Measurements from ENCODE around the gene TUBA4A. TPM values are rescaled to one million over a fixed set of nuclear protein-coding genes. Genes with fewer than 3 reads are reported as not detected.

The TUBA4A gene
- total RNA-seq, 4 donors from 2014 or later, result 26.9 to 74.0 (median 50.3) TPM

DNA sequence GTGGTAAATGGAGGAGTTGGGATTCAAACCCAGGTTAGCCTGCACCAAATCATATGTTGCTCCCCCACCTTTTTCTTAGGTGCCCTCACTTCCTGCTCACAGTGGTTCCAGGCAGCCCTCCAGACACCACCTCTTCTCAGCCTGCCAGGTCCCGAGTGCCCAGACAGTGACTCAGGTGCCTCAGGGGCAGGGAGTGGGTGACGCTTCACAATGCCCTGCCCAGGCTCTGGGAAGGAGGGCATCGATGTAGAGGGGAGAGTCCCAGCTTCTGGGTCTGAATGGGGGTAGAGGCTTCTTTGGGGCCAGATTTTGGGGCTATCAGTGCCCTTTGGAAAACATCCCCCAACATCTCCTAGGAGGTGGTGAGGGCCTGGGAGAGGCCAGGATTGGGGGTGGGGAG is 20.2 kb upstream of the TUBA4A start:
- DNase-seq (ENCODE audit: low spot score), result no peak
- no peak for ATAC-seq (ENCODE audit: low FRiP score)
- TF ChIP-seq, protein P1, sequence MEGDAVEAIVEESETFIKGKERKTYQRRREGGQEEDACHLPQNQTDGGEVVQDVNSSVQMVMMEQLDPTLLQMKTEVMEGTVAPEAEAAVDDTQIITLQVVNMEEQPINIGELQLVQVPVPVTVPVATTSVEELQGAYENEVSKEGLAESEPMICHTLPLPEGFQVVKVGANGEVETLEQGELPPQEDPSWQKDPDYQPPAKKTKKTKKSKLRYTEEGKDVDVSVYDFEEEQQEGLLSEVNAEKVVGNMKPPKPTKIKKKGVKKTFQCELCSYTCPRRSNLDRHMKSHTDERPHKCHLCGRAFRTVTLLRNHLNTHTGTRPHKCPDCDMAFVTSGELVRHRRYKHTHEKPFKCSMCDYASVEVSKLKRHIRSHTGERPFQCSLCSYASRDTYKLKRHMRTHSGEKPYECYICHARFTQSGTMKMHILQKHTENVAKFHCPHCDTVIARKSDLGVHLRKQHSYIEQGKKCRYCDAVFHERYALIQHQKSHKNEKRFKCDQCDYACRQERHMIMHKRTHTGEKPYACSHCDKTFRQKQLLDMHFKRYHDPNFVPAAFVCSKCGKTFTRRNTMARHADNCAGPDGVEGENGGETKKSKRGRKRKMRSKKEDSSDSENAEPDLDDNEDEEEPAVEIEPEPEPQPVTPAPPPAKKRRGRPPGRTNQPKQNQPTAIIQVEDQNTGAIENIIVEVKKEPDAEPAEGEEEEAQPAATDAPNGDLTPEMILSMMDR (IDR thresholded peaks at IDR 0.05), result no peak

DNA sequence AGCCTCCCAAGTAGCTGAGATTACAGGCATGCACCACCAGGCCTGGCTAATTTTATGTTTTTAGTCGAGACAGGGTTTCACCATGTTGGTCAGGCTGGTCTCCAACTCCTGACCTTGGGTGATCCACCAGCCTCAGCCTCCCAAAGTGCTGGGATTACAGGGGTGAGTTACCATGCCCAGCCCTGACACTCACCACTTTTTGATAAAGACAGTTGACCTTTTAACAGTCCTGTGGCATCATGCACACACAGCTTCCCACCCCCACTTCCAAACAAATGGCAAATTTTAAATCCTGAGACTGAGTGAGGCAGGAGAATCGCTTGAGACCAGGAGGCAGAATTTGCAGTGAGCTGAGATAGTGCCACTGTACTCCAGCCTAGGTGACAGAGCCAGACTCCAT is 19.3 kb upstream of the TUBA4A start:
- TF ChIP-seq, protein P1 (IDR thresholded peaks at IDR 0.05), result no peak
- no peak for DNase-seq (ENCODE audit: low spot score)
- ATAC-seq (ENCODE audit: low FRiP score), result no peak

DNA sequence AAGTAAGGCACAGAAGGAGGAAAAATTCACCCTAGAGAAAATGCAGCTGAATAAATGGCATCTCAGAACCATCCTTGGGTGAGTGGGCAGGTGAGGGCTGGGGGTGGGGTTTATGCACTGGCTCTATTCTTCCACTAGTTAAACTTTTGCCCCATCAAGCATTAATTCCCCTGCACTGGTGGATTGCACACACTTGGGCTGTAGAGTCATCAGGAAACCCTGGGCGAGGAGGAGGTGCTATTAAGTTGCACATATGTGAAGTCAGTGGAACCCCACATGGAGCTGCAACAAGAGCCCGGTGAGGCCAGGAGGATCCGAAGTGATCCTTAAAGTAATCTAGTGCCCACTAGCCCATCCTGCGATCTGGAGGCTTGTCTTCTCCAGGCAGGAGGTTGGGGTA is 18.6 kb upstream of the TUBA4A start:
- TF ChIP-seq, protein P1 (IDR thresholded peaks at IDR 0.05), result no peak
- no peak for ATAC-seq (ENCODE audit: low FRiP score)
- no peak for DNase-seq (ENCODE audit: low spot score)

DNA sequence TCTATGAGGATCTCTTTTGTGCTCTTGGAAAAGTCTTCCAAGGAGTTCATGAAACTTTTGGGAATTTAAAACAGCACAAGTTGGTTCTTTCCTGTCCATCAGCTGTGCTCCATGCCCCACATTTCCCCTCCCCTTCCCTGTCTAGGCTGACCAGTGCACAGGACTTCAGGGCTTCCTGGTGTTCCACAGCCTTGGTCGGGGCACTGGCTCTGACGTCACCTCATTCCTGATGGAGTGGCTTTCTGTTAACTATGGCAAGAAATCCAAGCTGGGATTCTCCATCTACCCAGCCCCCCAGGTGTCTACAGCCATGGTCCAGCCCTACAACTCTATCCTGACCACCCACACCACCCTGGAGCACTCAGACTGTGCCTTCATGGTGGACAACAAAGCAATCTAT is 17.3 kb upstream of the TUBA4A start:
- DNase-seq (ENCODE audit: low spot score) (no peak), ATAC-seq (ENCODE audit: low FRiP score) (no peak)
- TF ChIP-seq, protein P1 (IDR thresholded peaks at IDR 0.05), result no peak

DNA sequence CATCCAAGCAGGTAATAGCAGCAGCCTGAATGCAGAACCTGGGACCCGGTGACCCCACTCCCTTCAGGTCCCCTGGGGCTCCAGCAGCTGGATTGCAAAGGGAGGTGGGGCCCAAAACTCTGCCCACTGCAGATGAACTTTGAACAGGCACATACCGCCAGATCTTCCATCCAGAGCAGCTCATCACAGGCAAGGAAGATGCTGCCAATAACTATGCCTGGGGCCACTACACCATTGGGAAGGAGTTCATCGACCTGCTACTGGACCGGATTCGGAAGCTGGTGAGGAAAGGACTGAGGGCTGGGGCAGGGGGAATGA is 16.3 kb upstream of the TUBA4A start:
- TF ChIP-seq, protein P1 (IDR thresholded peaks at IDR 0.05), result no peak
- ATAC-seq (ENCODE audit: low FRiP score), result no peak
- no peak for DNase-seq (ENCODE audit: low spot score)

DNA sequence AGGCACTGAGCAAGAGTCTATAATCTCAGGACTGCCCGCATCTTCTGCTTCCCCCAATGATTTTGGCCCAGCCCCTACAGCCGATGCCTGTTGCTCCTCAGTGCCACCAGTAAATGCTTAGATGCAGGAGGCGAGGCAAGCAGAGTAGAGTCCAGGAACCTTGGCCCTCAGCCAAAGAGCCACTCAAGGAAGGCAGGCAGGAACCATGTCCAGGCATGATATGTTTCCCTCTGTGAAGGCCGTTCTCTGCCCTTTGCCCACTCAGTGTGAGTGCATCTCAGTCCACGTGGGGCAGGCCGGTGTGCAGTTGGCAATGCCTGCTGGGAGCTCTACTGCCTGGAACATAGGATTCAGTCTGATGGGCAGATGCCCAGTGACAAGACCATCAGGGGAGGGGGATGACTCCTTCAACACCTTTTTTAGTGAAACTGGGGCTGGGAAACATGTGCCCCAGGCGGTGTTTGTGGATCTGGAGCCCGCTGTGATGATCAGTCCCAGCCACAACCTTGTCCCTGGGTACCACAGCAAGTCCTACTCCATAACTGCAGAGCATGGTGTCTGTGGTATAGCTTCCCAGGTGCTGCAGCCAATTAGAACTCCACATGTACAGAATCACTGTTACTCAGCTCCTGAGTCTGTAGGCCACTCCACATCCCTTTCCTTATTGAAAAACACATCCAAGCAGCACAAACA is 15.8 kb upstream of the TUBA4A start:
- ATAC-seq (ENCODE audit: low FRiP score) (no peak), DNase-seq (ENCODE audit: low spot score) (no peak)
- TF ChIP-seq, protein P1 (IDR thresholded peaks at IDR 0.05), result no peak

DNA sequence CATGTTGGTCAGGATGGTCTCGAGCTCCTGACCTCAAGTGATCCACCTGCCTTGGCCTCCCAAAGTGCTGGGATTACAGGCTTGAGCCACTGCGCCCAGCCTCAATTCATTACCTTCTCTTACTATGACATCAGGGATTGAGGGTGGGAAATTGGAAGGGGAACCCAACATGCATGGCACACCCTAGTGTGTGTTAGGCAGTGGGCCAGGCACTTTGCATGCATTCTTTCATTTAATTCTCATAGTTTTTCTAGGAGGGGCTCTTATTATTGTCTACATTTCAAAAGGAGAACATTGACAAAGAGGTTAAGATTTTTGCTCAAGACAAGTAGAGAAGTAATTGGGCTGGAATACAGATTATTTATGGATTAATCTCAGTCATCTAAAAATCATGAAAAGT is 14.6 kb upstream of the TUBA4A start:
- no peak for DNase-seq (ENCODE audit: low spot score)
- TF ChIP-seq, protein P1 (IDR thresholded peaks at IDR 0.05), result no peak
- no peak for ATAC-seq (ENCODE audit: low FRiP score)
